ENCODE measurements around the gene FOXN3. TPM values are rescaled to one million over a fixed set of nuclear protein-coding genes. Genes with fewer than 3 reads are reported as not detected.
A peak's percentile ranks its signal among the peaks of the same experiment; 100 is the strongest.

The FOXN3 gene
- total and polyA plus RNA-seq, 8 donors, result 43.5 to 80.7 (median 49.1) TPM

DNA sequence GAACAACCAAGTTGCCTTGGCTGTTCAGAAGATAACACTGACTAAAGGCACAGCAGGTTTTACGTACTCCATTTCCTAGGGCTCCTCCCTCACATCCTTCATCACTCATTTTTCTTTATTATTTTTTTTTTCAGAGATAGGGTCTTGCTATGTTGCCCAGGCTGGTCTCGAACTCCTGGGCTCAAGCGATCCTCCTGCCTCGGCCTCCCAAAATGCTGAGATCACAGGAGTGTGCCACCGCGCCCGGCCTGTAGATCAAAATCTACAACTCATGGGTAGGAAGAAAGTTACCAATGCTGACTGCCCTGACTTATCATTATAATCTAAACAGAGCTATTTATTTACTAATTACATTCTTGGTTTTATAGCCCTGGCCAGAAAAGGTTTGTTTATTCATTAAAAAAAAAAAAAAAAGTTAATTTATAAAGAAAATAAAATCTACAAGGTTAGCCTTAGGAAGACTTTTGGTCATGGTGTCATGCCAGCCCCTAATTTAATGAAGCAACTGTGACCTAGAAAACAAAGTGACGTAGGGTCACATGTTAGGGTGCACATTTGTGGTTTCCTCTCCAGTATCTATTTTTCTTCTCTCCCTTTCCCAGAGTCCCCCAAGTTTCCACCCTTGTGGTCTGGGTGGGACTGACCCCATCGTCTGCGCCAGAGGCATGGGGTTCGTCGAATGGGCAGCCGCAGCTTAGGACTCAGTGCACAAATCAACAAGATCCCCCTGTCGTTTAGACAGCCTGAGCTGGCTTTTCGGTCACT is 19.0 kb upstream of the FOXN3 start:
- Histone ChIP-seq H3K27me3 (no peaks in the 10 kb centered on the region), H3K4me3 (no peak overlapping the region), H3K36me3 (no peaks in the 10 kb centered on the region), H3K9me3 (no peaks in the 10 kb centered on the region), H3K27ac (no peak overlapping the region), H3K4me1 (peaks cover 0 to 18% of the 10 kb centered on the region in 2 donors)
- intact Hi-C loops (cut with DNase I), result no loop called here
- ATAC-seq (no peak), DNase-seq (no peak)
- TF ChIP-seq, protein P1, sequence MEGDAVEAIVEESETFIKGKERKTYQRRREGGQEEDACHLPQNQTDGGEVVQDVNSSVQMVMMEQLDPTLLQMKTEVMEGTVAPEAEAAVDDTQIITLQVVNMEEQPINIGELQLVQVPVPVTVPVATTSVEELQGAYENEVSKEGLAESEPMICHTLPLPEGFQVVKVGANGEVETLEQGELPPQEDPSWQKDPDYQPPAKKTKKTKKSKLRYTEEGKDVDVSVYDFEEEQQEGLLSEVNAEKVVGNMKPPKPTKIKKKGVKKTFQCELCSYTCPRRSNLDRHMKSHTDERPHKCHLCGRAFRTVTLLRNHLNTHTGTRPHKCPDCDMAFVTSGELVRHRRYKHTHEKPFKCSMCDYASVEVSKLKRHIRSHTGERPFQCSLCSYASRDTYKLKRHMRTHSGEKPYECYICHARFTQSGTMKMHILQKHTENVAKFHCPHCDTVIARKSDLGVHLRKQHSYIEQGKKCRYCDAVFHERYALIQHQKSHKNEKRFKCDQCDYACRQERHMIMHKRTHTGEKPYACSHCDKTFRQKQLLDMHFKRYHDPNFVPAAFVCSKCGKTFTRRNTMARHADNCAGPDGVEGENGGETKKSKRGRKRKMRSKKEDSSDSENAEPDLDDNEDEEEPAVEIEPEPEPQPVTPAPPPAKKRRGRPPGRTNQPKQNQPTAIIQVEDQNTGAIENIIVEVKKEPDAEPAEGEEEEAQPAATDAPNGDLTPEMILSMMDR (IDR thresholded peaks at IDR 0.05), result no peak

DNA sequence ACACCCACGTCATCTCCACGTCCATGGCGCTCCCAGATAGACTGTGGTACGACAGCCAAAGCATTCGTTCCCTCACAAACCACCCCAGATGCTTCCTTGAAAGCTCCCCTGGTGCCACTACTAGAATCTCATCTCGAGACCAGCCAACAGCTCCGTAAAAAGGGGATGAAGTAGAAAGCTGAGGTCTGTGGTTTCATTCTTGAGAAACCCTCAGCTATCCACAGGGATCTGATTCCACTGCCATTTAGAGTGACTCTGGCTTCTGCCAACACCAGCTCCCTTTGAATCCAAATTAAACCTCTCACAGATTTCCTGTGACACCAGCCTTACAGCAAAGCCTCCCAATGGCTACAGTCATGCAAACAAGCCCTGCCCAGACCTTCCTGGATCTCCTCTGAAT is 18.5 kb upstream of the FOXN3 start:
- no peaks in the 10 kb centered on the region for H3K9me3 ChIP-seq
- no peak overlapping the region for H3K27ac ChIP-seq
- DNase-seq, result no peak
- ATAC-seq, result no peak
- intact Hi-C loops (cut with DNase I), result no loop called here
- H3K4me1 ChIP-seq, result peaks cover 0 to 24% of the 10 kb centered on the region in 2 donors
- TF ChIP-seq, protein P1 (IDR thresholded peaks at IDR 0.05), result no peak
- H3K4me3 ChIP-seq, result no peak overlapping the region
- H3K36me3 ChIP-seq, result no peaks in the 10 kb centered on the region
- no peaks in the 10 kb centered on the region for H3K27me3 ChIP-seq

DNA sequence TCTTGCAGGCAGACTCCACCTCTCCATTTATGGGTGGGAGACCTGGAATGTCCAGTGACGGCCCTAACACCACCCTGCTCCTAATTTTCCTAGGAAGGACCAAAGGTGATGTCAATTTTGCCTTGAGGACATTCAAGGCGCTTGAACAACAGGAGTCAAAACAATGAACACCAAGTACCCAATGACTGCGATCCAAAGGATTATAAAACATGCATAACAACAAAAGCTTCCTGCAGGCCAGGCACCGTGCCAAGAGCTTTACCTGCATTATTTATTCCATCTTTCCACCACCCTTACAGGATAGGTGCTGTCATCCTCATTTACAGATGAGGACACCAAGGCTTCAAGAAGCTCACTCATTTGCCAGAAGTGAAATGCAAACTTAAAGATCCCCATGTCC is 15.2 kb upstream of the FOXN3 start:
- peaks cover 13 to 54% of the 10 kb centered on the region in 2 donors for H3K4me1 ChIP-seq
- no peaks in the 10 kb centered on the region for H3K36me3 ChIP-seq
- no peaks in the 10 kb centered on the region for H3K27me3 ChIP-seq
- H3K27ac ChIP-seq, result no peak overlapping the region
- no peak overlapping the region for H3K4me3 ChIP-seq
- DNase-seq (no peak), ATAC-seq (no peak)
- TF ChIP-seq, protein P1 (IDR thresholded peaks at IDR 0.05), result no peak
- intact Hi-C loops (cut with DNase I), result no loop called here
- no peaks in the 10 kb centered on the region for H3K9me3 ChIP-seq

DNA sequence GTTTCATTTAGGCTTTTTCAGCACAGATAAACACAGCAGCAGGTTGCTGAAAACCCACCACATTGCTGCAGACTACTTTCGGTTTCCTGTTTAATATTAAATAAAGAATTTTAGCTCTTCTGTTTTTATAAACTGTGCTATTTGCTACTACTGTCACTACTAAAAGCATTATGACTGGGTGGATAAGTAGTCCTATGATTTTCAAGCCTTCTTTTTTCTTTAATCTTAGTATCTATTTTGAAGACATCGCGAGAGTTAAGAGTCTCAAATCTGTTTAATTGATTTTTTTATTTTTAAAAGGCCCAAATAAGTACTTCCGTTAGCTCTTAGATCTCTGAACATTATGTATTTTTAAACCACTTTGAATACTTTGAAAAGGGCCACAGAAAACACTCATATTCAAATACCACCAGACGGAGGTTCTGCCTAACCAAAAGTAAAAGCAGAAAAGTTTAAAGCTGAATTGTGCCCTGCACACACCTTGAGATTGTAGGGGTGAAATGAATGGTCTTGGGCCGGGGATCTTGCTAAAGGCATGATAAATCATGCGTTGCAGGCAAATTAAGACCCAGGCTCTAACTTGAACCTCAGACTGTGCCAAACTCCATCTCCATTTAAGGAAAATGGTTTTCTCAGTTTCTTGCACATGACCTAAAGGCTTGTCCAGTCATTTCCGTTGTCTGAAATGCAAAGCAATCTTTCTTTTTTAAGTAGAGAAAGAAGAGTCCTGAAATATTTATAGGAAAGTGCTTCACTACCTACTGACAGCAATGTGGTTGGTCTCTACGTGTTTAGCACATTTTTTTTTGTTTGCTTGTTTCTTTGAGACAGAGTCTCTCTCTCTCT is 13.6 kb upstream of the FOXN3 start:
- intact Hi-C loops (cut with DNase I), result no loop called here
- TF ChIP-seq, protein P1 (IDR thresholded peaks at IDR 0.05), result no peak
- no peaks in the 10 kb centered on the region for H3K36me3 ChIP-seq
- H3K27ac ChIP-seq, result peak overlapping the region; percentile 71 to 90
- peaks cover 13 to 59% of the 10 kb centered on the region in 2 donors for H3K4me1 ChIP-seq
- ATAC-seq (peak; percentile 50), DNase-seq (no peak)
- no peaks in the 10 kb centered on the region for H3K9me3 ChIP-seq
- peak overlapping the region; percentile 0 to 30 for H3K4me3 ChIP-seq
- no peaks in the 10 kb centered on the region for H3K27me3 ChIP-seq

Measured in left lung (tissue), 10 donors.